Measurements from ENCODE around the gene ALK. TPM values are rescaled to one million over a fixed set of nuclear protein-coding genes. Genes with fewer than 3 reads are reported as not detected.

The ALK gene
- total RNA-seq, 2 donors from 2014 or later: under 0.01 to 0.26 TPM

DNA sequence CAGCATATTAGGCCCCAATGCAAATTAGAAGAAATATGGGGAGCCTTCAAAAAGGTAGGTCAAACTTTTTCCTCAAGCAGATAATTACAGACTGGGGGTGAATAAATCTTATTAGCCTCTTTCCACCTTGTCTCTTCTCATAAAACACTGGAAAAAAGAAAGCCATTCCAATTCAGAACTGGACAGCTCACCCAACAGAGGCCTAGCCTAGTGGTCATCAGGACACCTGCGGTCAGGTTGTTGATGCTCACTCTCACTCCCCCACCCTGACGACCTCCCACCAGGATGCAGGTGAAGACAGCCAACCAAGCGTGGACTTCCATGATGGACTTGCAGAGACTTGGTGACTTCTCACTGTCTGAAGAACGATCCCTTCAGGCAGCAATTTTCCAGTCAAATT, 207.1 kb downstream of the ALK start:
- Histone ChIP-seq H3K27me3 (no peaks in the 10 kb centered on the region), H3K4me3 (no peak overlapping the region), H3K27ac (no peak overlapping the region), H3K36me3 (replicated peaks in 1 of 2; ENCODE audit: insufficient read depth in 1 of 2, low read depth in 2 of 2) (no peaks in the 10 kb centered on the region), H3K4me1 (no peaks in the 10 kb centered on the region), H3K9me3 (no peaks in the 10 kb centered on the region)
- 94 to 95% methylated on average over 4 of the region's 4 CpGs for WGBS, 2 donors
- intact Hi-C loops (cut with DNase I): no loop called here
- no peak for TF ChIP-seq POLR2A (IDR thresholded peaks at IDR 0.05)
- DNase-seq (no peak), ATAC-seq (no peak)

DNA sequence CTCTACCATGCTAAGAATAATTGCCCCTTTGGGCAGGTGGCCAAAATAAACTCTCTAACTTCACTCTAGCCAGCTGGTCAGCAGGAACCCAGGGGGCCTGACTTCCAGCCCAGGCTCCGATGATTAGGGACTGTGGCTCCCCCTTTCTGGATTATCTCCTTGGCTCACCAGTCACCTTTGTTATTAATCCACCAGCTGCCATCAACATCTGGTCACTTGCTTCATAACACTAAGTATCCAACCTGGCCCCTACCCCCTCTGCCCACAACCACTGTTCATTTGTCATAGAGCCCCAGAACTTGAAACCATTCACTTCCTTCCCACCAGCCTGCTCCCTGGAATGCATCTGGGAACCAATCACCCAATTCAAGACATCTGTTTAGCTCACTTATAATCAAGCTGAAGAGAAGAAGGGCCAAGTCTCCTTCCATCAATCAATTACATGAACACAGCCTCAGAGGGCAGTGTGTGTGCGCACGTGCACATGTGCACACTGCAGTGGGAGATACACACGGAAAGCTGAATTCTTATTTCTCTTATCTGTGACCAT, 215.1 kb downstream of the ALK start:
- Histone ChIP-seq H3K9me3 (no peaks in the 10 kb centered on the region), H3K36me3 (replicated peaks in 1 of 2; ENCODE audit: insufficient read depth in 1 of 2, low read depth in 2 of 2) (no peaks in the 10 kb centered on the region), H3K4me3 (no peak overlapping the region), H3K27ac (no peak overlapping the region), H3K4me1 (no peaks in the 10 kb centered on the region), H3K27me3 (no peaks in the 10 kb centered on the region)
- DNase-seq (no peak), ATAC-seq (no peak)
- intact Hi-C loops (cut with DNase I): no loop called here
- TF ChIP-seq POLR2A (IDR thresholded peaks at IDR 0.05): no peak
- TF ChIP-seq, protein P1, sequence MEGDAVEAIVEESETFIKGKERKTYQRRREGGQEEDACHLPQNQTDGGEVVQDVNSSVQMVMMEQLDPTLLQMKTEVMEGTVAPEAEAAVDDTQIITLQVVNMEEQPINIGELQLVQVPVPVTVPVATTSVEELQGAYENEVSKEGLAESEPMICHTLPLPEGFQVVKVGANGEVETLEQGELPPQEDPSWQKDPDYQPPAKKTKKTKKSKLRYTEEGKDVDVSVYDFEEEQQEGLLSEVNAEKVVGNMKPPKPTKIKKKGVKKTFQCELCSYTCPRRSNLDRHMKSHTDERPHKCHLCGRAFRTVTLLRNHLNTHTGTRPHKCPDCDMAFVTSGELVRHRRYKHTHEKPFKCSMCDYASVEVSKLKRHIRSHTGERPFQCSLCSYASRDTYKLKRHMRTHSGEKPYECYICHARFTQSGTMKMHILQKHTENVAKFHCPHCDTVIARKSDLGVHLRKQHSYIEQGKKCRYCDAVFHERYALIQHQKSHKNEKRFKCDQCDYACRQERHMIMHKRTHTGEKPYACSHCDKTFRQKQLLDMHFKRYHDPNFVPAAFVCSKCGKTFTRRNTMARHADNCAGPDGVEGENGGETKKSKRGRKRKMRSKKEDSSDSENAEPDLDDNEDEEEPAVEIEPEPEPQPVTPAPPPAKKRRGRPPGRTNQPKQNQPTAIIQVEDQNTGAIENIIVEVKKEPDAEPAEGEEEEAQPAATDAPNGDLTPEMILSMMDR (IDR thresholded peaks at IDR 0.05): no peak
- WGBS, 2 donors: 76 to 78% methylated on average over 4 of the region's 4 CpGs

DNA sequence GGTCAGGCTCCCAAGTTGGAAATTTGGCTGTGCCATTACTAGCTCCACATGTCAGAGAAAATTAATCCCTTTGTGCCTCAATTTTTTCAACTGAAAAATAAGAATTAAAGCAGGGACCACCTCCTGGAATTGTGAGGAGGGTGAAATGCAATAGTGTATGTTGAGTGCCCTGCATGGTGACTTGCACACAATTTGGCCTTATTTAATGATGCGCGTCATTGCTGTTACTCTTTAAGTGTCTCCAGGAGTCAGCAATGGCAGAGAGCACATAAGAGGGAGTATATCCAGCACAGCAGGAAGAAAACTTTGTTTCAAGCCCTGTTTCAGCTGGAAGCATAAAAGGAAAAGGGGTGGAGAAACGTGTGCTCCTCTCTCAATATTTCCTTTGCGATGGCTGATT, 215.8 kb downstream of the ALK start:
- no peak for DNase-seq
- Histone ChIP-seq H3K36me3 (replicated peaks in 1 of 2; ENCODE audit: insufficient read depth in 1 of 2, low read depth in 2 of 2) (no peaks in the 10 kb centered on the region), H3K4me3 (no peak overlapping the region), H3K27ac (no peak overlapping the region), H3K4me1 (no peaks in the 10 kb centered on the region), H3K27me3 (no peaks in the 10 kb centered on the region), H3K9me3 (no peaks in the 10 kb centered on the region)
- TF ChIP-seq, protein P1 (IDR thresholded peaks at IDR 0.05): no peak
- no peak for TF ChIP-seq POLR2A (IDR thresholded peaks at IDR 0.05)
- intact Hi-C loops (cut with DNase I): no loop called here
- ATAC-seq: no peak
- 88 to 90% methylated on average over 4 of the region's 4 CpGs for WGBS, 2 donors

- 67 to 83% methylated on average over 1 of the region's 1 CpG for WGBS, 2 donors
- Histone ChIP-seq H3K27me3 (no peaks in the 10 kb centered on the region), H3K4me1 (no peaks in the 10 kb centered on the region), H3K9me3 (no peaks in the 10 kb centered on the region), H3K27ac (no peak overlapping the region), H3K4me3 (no peak overlapping the region), H3K36me3 (replicated peaks in 1 of 2; ENCODE audit: insufficient read depth in 1 of 2, low read depth in 2 of 2) (no peaks in the 10 kb centered on the region)
- DNase-seq (no peak), ATAC-seq (no peak)
- TF ChIP-seq, protein P1 (IDR thresholded peaks at IDR 0.05): no peak
- no peak for TF ChIP-seq POLR2A (IDR thresholded peaks at IDR 0.05)
- intact Hi-C loops (cut with DNase I): no loop called here
Observed at GRCh38 chr2:29703336-29703735, 218.1 kb downstream of the ALK start.

DNA sequence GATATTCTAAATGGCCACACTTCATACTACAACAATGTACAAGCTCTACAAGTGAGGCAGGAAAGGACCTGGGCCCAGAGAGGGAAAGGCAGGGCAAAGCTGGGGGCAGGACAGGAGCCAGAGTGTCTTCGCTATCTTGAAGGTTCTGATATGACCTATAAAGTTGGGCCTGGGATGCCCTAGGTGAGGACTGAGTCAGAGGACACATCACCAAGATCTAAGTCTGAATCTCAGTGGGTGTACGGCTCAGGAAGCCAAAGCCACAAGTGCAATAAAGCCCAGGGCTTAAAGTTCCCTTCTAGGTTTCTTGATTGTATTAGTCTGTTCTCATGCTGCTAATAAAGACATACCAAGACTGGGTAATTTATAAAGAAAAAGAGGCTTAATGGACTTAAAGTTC, 219.1 kb downstream of the ALK start:
- Histone ChIP-seq H3K27me3 (no peaks in the 10 kb centered on the region), H3K4me1 (no peaks in the 10 kb centered on the region), H3K4me3 (no peak overlapping the region), H3K9me3 (no peaks in the 10 kb centered on the region), H3K36me3 (replicated peaks in 1 of 2; ENCODE audit: insufficient read depth in 1 of 2, low read depth in 2 of 2) (no peaks in the 10 kb centered on the region), H3K27ac (no peak overlapping the region)
- no peak for ATAC-seq
- no peak for TF ChIP-seq POLR2A (IDR thresholded peaks at IDR 0.05)
- TF ChIP-seq, protein P1 (IDR thresholded peaks at IDR 0.05): no peak
- intact Hi-C loops (cut with DNase I): no loop called here
- DNase-seq: no peak
- 91% methylated on average over 2 of the region's 2 CpGs for WGBS, 2 donors
